Measurements from ENCODE around the gene ERCC1. TPM values are rescaled to one million over a fixed set of nuclear protein-coding genes. Genes with fewer than 3 reads are reported as not detected.

Gene ERCC1
- 10 to 100 TPM; 28.4 to 36.2 TPM for total RNA-seq
- total RNA-seq: 53.7 to 56.3 reads per million in 2 donors

GRCh38 chr19:45423589-45424190, at the start of gene ERCC1:
Gene ERCC1, minus strand, starts transcription at chr19:45423917. Its CDS starts 543 bp downstream, at chr19:45423374.
- H3K4me1 Mint-ChIP-seq: peaks cover 38% of the 10 kb centered on the region

GRCh38 chr19:45473367-45473681, 49.6 kb upstream of the ERCC1 start:
- ATAC-seq (no peak), DNase-seq (no peak)
- Mint-ChIP-seq H3K4me3 (peak overlapping the region; percentile 95), H3K36me3 (ENCODE audit: low read depth) (peaks cover 12% of the 10 kb centered on the region), H3K4me1 (peaks cover 50% of the 10 kb centered on the region), H3K27ac (peak overlapping the region; percentile 97), H3K27me3 (peaks cover 18% of the 10 kb centered on the region)
- no peaks in the 10 kb centered on the region for H3K9me3 ChIP-seq (ENCODE audit: control insufficient read depth, low read length, poor library complexity, severe bottlenecking)

More at GRCh38 chr19:45423589-45424190, at the start of gene ERCC1:
- H3K36me3 Mint-ChIP-seq (ENCODE audit: low read depth): peaks cover 4% of the 10 kb centered on the region
- H3K9me3 ChIP-seq (ENCODE audit: control insufficient read depth, low read length, poor library complexity, severe bottlenecking): no peaks in the 10 kb centered on the region
- peak within 1 kb of the TSS; percentile 98 for H3K4me3 Mint-ChIP-seq
- peaks cover 5% of the 10 kb centered on the region for H3K27me3 Mint-ChIP-seq
- H3K27ac Mint-ChIP-seq: peak within 1 kb of the TSS; percentile 92
- ATAC-seq (peak; percentile 72), DNase-seq (peak in 2 of 3 donors; percentile 53 to 77)

GRCh38 chr19:45472563-45473366, 49.0 kb upstream of the ERCC1 start:
- no peaks in the 10 kb centered on the region for H3K9me3 ChIP-seq (ENCODE audit: control insufficient read depth, low read length, poor library complexity, severe bottlenecking)
- Mint-ChIP-seq H3K4me3 (peak overlapping the region; percentile 95), H3K27ac (peak overlapping the region; percentile 97), H3K36me3 (ENCODE audit: low read depth) (peaks cover 12% of the 10 kb centered on the region), H3K27me3 (peaks cover 18% of the 10 kb centered on the region), H3K4me1 (peaks cover 48% of the 10 kb centered on the region)
- ATAC-seq: no peak
- peak in 2 of 3 donors; percentile 43 to 65 for DNase-seq

- no peaks in the 10 kb centered on the region for H3K9me3 ChIP-seq (ENCODE audit: control insufficient read depth, low read length, poor library complexity, severe bottlenecking)
- peaks cover 12% of the 10 kb centered on the region for H3K36me3 Mint-ChIP-seq (ENCODE audit: low read depth)
- ATAC-seq: no peak
- peak overlapping the region; percentile 95 for H3K4me3 Mint-ChIP-seq
- H3K4me1 Mint-ChIP-seq: peaks cover 50% of the 10 kb centered on the region
- H3K27ac Mint-ChIP-seq: peak overlapping the region; percentile 97
- no peak for DNase-seq
- H3K27me3 Mint-ChIP-seq: peaks cover 18% of the 10 kb centered on the region
These were observed 48.3 kb upstream of the ERCC1 start for GRCh38 chr19:45471931-45472562.

GRCh38 chr19:45471111-45471930, 47.6 kb upstream of the ERCC1 start:
- Mint-ChIP-seq H3K27me3 (peaks cover 18% of the 10 kb centered on the region), H3K27ac (peak overlapping the region; percentile 97), H3K4me1 (peaks cover 47% of the 10 kb centered on the region), H3K4me3 (peak overlapping the region; percentile 95), H3K36me3 (ENCODE audit: low read depth) (peaks cover 12% of the 10 kb centered on the region)
- ATAC-seq: no peak
- no peaks in the 10 kb centered on the region for H3K9me3 ChIP-seq (ENCODE audit: control insufficient read depth, low read length, poor library complexity, severe bottlenecking)
- no peak for DNase-seq

- peaks cover 45% of the 10 kb centered on the region for H3K4me1 Mint-ChIP-seq
- peaks cover 12% of the 10 kb centered on the region for H3K36me3 Mint-ChIP-seq (ENCODE audit: low read depth)
- H3K9me3 ChIP-seq (ENCODE audit: control insufficient read depth, low read length, poor library complexity, severe bottlenecking): no peaks in the 10 kb centered on the region
- peak overlapping the region; percentile 95 for H3K4me3 Mint-ChIP-seq
- DNase-seq (no peak), ATAC-seq (no peak)
- peak overlapping the region; percentile 97 for H3K27ac Mint-ChIP-seq
- H3K27me3 Mint-ChIP-seq: peaks cover 18% of the 10 kb centered on the region
These were observed 47.0 kb upstream of the ERCC1 start for GRCh38 chr19:45470762-45471081.

GRCh38 chr19:45469945-45470761, 46.4 kb upstream of the ERCC1 start:
- ATAC-seq: no peak
- Mint-ChIP-seq H3K27me3 (peaks cover 18% of the 10 kb centered on the region), H3K4me1 (peaks cover 40% of the 10 kb centered on the region), H3K4me3 (peak overlapping the region; percentile 95), H3K27ac (peak overlapping the region; percentile 97), H3K36me3 (ENCODE audit: low read depth) (peaks cover 12% of the 10 kb centered on the region)
- peak in 1 of 3 donors; percentile 32 for DNase-seq
- no peaks in the 10 kb centered on the region for H3K9me3 ChIP-seq (ENCODE audit: control insufficient read depth, low read length, poor library complexity, severe bottlenecking)

- Mint-ChIP-seq H3K4me3 (peak overlapping the region; percentile 95), H3K27me3 (peaks cover 24% of the 10 kb centered on the region), H3K36me3 (ENCODE audit: low read depth) (peaks cover 12% of the 10 kb centered on the region), H3K27ac (peak overlapping the region; percentile 97), H3K4me1 (peaks cover 40% of the 10 kb centered on the region)
- no peaks in the 10 kb centered on the region for H3K9me3 ChIP-seq (ENCODE audit: control insufficient read depth, low read length, poor library complexity, severe bottlenecking)
- DNase-seq: peak; percentile 56 to 85 (median 79)
- ATAC-seq: peak; percentile 69
These were observed 45.6 kb upstream of the ERCC1 start for GRCh38 chr19:45469132-45469944.

GRCh38 chr19:45468803-45469131, 45.0 kb upstream of the ERCC1 start:
- peak overlapping the region; percentile 95 for H3K4me3 Mint-ChIP-seq
- H3K27me3 Mint-ChIP-seq: peaks cover 21% of the 10 kb centered on the region
- peaks cover 39% of the 10 kb centered on the region for H3K4me1 Mint-ChIP-seq
- no peaks in the 10 kb centered on the region for H3K9me3 ChIP-seq (ENCODE audit: control insufficient read depth, low read length, poor library complexity, severe bottlenecking)
- peak; percentile 64 for ATAC-seq
- peaks cover 12% of the 10 kb centered on the region for H3K36me3 Mint-ChIP-seq (ENCODE audit: low read depth)
- peak overlapping the region; percentile 97 for H3K27ac Mint-ChIP-seq
- DNase-seq: peak in 1 of 3 donors; percentile 63

- H3K4me1 Mint-ChIP-seq: peaks cover 36% of the 10 kb centered on the region
- H3K4me3 Mint-ChIP-seq: peak overlapping the region; percentile 95
- DNase-seq (peak in 2 of 3 donors; percentile 38 to 53), ATAC-seq (peak; percentile 1)
- peak overlapping the region; percentile 97 for H3K27ac Mint-ChIP-seq
- peaks cover 17% of the 10 kb centered on the region for H3K27me3 Mint-ChIP-seq
- no peaks in the 10 kb centered on the region for H3K9me3 ChIP-seq (ENCODE audit: control insufficient read depth, low read length, poor library complexity, severe bottlenecking)
- peaks cover 12% of the 10 kb centered on the region for H3K36me3 Mint-ChIP-seq (ENCODE audit: low read depth)
These were observed 44.5 kb upstream of the ERCC1 start for GRCh38 chr19:45468159-45468651.

- peak within 1 kb of the TSS; percentile 95 for H3K4me3 Mint-ChIP-seq
- ATAC-seq (peak; percentile 31), DNase-seq (peak; percentile 91 to 93 (median 92))
- H3K27me3 Mint-ChIP-seq: peaks cover 13% of the 10 kb centered on the region
- no peaks in the 10 kb centered on the region for H3K9me3 ChIP-seq (ENCODE audit: control insufficient read depth, low read length, poor library complexity, severe bottlenecking)
- peaks cover 8% of the 10 kb centered on the region for H3K36me3 Mint-ChIP-seq (ENCODE audit: low read depth)
- H3K4me1 Mint-ChIP-seq: peaks cover 32% of the 10 kb centered on the region
- H3K27ac Mint-ChIP-seq: peak within 1 kb of the TSS; percentile 97
These were observed 43.9 kb upstream of the ERCC1 start, which contains the start of gene FOSB for GRCh38 chr19:45467456-45468158. Gene FOSB, plus strand, starts transcription at chr19:45467996. Its CDS starts 591 bp downstream, at chr19:45468587.

Measured in T-helper 17 cell (primary cell).